HG03159 (cell line): ENCODE measurements around the gene TCTN3.
"Not testable (repeated sequence)": the region's sequence is repeated elsewhere in the genome, so short reads cannot be mapped to it uniquely, and the experiment has no call there.

Source experiments
- ATAC-seq: cut with Tn5 transposase; IDR thresholded peaks from one replicate; pipeline ENCODE4 v1.9.1; 2021; ENCODE audit warnings: mild to moderate bottlenecking, moderate library complexity; ENCODE audit not compliant: unreplicated experiment

TCTN3 gene

GRCh38 chr10:95688648-95689047 lies 5.1 kb downstream of the TCTN3 start:
- ATAC-seq = no peak

DNA sequence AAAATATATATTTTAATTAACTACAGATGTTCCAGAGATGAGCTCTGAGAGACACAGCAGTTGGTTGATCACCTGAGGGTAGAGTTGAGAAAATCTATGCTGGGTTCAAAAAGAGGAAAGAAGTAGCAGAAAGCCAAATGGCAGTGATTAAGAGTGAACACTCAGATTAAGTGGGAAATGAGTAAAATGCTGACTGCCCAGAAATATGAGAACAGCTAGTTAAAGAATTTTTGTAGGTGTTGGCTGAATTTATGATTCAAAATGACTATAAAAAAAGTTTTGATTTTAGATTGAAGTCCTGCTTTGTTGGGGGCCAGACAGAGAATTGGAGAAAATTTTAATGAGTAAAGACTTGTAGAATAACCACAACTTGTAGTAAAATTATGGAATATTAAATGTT lies 9.8 kb downstream of the TCTN3 start:
- no peak for ATAC-seq

DNA sequence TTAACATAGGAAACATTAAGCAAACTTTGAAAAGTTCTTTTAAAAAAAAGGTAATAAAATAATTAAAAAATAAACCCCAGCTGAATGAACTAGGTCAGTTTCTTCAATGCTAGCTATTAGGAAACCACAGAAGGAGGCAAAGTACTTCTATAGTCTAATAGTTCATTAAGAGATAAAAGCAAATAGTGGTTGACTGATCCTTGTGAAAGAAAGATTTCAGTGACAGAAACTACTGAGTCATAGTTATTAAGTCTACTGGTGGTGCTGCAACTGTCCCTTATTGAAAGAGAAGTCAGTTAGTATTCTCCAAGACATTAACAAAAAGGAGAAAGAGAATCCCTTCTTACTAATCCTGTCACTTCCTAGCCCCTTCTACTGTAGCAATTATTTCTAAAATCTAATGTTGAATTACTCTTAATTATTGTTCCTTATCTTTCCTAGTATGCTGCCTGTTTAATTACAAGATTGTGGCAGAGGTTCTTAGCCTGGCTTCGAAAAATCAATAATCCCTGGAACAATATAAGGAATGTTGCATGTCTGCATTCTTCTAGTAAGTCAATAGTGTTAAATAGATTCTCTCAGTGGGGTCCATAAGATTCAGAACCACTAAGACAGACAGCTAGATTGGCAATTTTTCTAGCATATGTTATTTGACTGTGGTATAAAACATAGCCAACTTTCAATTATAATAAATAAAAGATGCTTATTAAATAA lies 18.2 kb downstream of the TCTN3 start:
- no peak for ATAC-seq

GRCh38 chr10:95674643-95675042 lies 19.1 kb downstream of the TCTN3 start:
- no peak for ATAC-seq

DNA sequence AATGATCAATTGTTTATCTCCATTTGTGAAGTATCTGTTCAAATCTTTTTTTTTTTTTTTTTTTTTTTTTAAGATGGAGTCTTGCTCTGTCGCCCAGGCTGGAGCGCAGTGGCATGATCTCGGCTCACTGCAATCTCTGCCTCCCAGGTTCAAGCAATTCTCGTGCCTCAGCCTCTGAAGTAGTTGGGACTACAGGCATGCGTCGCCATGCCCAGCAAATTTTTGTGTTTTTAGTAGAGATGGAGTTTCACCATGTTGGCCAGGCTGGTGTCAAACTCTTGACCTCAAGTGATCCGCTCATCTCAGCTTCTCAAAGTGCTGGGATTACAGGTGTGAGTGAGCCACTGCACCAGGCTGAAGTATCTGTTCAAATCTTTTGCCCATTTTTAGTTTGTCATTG lies 21.1 kb downstream of the TCTN3 start:
- ATAC-seq = not testable (repeated sequence)

- no peak for ATAC-seq
Measured at GRCh38 chr10:95664543-95664942, 29.2 kb downstream of the TCTN3 start.

DNA sequence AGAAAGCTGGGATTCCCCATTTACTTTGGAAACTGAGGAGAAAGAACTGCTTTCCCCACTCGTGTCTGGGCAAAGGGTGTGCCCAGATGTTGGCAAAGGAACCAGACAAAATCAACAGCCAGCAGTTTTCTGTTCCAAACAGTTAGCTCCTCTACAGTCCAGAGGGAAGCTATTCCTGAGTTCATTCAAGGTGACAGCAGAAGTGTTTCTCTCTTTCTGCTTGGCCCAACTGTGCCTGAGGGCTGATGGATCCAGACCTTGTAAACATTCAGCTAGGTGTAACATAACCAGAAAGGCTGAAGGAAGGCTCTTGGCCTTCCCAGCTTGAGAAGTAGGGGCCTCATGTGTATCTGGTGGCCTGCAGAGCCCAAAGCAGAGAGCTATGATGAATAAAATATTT lies 30.2 kb downstream of the TCTN3 start:
- no peak for ATAC-seq

DNA sequence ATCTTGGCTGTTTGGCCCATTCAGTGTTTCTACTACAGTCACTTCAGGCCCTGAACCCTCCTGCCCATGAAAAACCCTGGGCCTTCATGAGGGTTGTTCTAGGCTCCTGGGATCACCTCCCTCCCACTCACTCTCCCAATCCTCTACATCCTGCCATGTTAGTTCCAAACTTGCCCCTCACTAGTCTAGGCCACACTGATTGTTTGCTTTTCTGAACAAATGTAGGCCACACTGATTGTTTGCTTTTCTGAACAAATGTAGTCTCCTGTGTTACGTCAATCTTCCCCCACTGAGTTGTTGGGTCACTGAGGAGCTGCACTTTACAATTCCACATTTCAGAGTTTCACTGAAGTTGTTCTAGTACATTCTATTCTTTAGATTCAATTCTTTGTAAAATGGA lies 31.9 kb downstream of the TCTN3 start:
- ATAC-seq = no peak

DNA sequence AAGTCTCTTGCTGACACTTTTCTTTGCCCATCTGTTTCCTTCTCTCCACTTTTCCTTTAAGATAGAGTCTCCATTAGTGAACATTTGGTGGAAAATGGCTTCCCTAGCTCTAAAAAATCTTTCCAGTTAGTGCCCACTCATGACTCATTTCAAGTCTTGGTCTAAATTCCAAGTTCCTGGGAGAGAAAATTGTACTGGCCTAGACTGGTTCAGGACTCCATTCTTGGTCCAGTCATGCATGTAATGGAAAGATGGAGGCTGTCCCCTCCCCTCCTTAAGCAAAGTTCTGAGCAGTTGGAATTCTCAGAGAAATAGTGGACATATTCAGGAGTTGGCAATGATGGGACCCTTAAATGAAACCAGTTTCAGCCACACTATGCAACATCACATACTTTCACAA lies 33.4 kb downstream of the TCTN3 start:
- ATAC-seq = no peak

DNA sequence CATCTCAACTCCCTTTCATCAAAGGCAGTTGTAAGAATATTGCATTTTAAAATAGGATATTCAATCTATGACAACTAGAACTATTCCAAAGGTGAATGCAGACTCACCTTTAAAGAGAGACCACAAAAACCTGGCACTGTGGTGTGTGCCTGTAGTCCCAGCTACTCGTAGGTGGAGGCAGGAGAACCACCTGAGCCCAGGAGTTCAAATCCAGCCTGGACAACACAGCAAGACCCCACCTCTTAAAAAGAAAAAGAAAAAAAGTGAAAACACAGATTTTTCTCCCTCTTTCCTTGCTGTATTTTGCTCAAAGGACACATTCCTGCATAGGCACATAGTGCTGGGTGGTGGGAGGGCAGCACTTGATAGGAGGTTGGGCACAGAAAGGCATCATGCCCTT lies 36.5 kb downstream of the TCTN3 start:
- no peak for ATAC-seq

- ATAC-seq = peak; percentile 90
Measured at GRCh38 chr10:95656291-95657164, 37.2 kb downstream of the TCTN3 start, which contains the start of gene ALDH18A1. Gene ALDH18A1, minus strand, starts transcription at chr10:95656711. Its CDS starts 3,334 bp downstream, at chr10:95653377.

- ATAC-seq = peak; percentile 17
Measured at GRCh38 chr10:95655571-95656290, 38.0 kb downstream of the TCTN3 start.

DNA sequence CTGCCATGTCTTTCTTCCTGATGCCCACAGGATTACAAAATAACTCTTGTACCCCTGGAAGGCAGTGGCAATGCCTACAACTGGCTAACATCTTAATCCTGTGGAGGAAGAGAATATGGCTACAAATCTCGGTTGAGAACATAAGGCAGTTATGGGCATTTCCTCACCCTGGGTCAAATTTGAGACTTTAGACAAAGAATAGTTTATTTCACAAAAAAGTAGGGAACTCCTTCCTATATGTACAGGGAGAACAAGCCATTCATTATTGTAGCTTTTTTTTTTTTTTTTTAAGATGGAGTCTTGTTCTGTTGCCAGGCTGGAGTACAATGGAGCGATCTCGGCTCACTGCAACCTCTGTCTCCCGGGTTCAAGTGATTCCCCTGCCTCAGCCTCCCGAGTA lies 39.8 kb downstream of the TCTN3 start:
- no peak for ATAC-seq

- no peak for ATAC-seq
Measured at GRCh38 chr10:95651346-95652060, 42.2 kb downstream of the TCTN3 start.

GRCh38 chr10:95650232-95650631 lies 43.5 kb downstream of the TCTN3 start:
- ATAC-seq = no peak

DNA sequence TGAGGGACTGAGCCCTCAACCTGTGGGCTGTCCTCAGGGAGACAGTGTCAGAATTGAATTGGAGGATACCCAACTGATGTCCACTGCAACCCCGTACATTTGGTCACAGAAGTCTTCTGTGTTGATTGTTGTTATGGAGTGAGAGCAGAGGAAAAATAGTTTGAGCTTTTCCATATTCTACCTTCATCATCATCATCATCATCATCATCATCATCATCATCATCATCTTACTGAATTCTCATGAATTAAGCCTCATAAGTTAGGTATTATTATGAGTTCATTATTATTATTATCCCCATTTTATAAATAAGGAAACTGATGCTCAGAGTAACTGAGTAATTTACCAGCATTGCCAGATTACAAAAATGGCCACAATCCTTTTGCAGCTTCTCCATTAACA lies 45.6 kb downstream of the TCTN3 start:
- no peak for ATAC-seq

- no peak for ATAC-seq
Measured at GRCh38 chr10:95646160-95646559, 47.6 kb downstream of the TCTN3 start.

GRCh38 chr10:95644901-95645300 lies 48.8 kb downstream of the TCTN3 start:
- ATAC-seq = no peak

DNA sequence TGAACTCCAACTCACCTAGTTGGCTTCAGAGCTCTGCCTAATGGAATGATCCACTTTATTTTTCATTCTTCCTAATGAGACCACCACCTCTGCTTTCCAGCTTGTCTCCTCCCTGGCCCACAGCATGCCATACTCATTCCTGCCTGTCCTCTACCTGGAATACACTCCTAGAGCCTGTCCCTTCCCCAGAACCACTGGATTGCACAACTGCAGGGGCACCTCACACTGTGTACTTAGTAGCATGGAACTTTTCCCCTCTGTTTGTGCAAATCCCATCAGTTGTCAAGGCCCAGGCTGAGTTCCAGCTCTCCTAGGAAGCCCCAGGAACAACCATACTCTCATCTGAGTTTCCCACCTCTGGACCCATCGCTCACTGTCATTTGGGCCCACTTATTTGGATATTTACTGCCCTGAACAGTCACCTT lies 52.8 kb downstream of the TCTN3 start:
- ATAC-seq = no peak

- ATAC-seq = no peak
Measured at GRCh38 chr10:95637911-95638310, 55.8 kb downstream of the TCTN3 start.

DNA sequence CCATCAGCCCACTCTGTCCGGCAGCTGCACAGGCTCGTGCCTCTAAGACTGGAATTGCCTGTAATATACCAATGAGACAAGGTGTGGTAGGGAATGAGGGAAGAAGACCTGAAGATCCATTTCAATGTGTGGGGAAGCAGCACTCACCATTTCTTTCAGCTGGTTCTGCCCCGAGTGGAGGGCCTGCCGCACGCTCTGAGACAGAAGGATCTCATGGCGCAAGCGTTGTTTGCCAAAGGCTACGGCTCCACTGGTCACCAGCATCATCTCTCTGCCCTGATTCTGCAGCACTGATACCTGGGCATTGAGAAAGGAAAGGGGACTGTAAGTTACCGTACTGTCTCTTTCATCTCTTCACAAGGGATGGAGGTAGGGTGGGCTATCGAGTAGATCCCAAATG lies 56.6 kb downstream of the TCTN3 start:
- ATAC-seq = no peak
